SK-N-SH (cell line): ENCODE data around the gene ACADL. TPM values are rescaled to one million over a fixed set of nuclear protein-coding genes. Genes with fewer than 3 reads are reported as not detected.

Experiments
- CTCF ChIA-PET: fragments of 300-600, 350-600 bp; formaldehyde crosslinking; extraction: SDS; loops from one replicate; lab custom pipeline; 2021; lab: Yijun Ruan, JAX
- POLR2A ChIA-PET: fragments of 350-600 bp; sonication (Branson Sonifier 250); formaldehyde crosslinking; extraction: SDS; loops from one replicate; lab custom pipeline; 2020; ENCODE audit warnings: antibody characterized with exemption, inconsistent platforms; lab: Yijun Ruan, JAX
- DNase-seq: peaks from one replicate; pipeline ENCODE4 v3.0.0; 2012
- H2AFZ ChIP-seq: fragments of 200-600 bp; sonication (generic); 2 replicates; pipeline ENCODE4 v1.8.1; 2016; ENCODE audit warnings: antibody characterized with exemption, mild to moderate bottlenecking, low read depth
- H3F3A ChIP-seq: fragments of 200-600 bp; sonication (generic); replicated peaks from 2 replicates; pipeline ENCODE3; 2016; ENCODE audit warnings: antibody characterized with exemption, mild to moderate bottlenecking; ENCODE audit not compliant: insufficient read depth
- H3K27ac ChIP-seq, 2 experiments: fragments of 200-500 bp in 1 of 2; fragments of 200-600 bp in 1 of 2; sonication (Bioruptor generic) in 1 of 2; sonication (generic), shearing (Covaris generic) in 1 of 2; 2 replicates each; pipeline versions ENCODE4 v1.5.1 to v1.6.1; 2014 to 2016; ENCODE audit warnings: low read depth in 2 of 2, inconsistent platforms in 1 of 2, low read length in 1 of 2, mild to moderate bottlenecking in 1 of 2, mixed read lengths in 1 of 2
- H3K27me3 ChIP-seq: fragments of 200-600 bp; sonication (generic), shearing (Covaris generic); 2 replicates; pipeline ENCODE4 v1.6.1; 2016; ENCODE audit warnings: mixed run types; ENCODE audit not compliant: insufficient read depth
- H3K36me3 ChIP-seq, 2 experiments: fragments of 200-500 bp in 1 of 2; fragments of 200-600 bp in 1 of 2; sonication (Bioruptor generic) in 1 of 2; sonication (generic) in 1 of 2; replicated peaks in 1 of 2; 2 replicates each; pipeline versions ENCODE3 to v1.5.1; 2014 to 2016; ENCODE audit warnings: low read length in 1 of 2, mild to moderate bottlenecking in 1 of 2; ENCODE audit not compliant: insufficient read depth in 2 of 2, control insufficient read depth in 1 of 2
- H3K4me1 ChIP-seq, 2 experiments: fragments of 200-500 bp in 1 of 2; fragments of 200-600 bp in 1 of 2; sonication (Bioruptor generic) in 1 of 2; sonication (generic), shearing (Covaris generic) in 1 of 2; 2 replicates each; pipeline versions ENCODE4 v1.5.1 to v1.6.1; 2014 to 2016; ENCODE audit warnings: low read depth in 1 of 2, low read length in 1 of 2, mixed run types in 1 of 2; ENCODE audit not compliant: insufficient read depth in 2 of 2, control insufficient read depth in 1 of 2
- H3K4me2 ChIP-seq: fragments of 200-600 bp; sonication (generic), shearing (Covaris generic); 2 replicates; pipeline ENCODE4 v1.6.1; 2017; ENCODE audit warnings: mixed run types
- H3K4me3 ChIP-seq, 2 experiments: fragments of 200-500 bp in 1 of 2; fragments of 200-600 bp in 1 of 2; sonication (Bioruptor generic) in 1 of 2; sonication (generic), shearing (Covaris generic) in 1 of 2; 2 replicates each; pipeline versions ENCODE4 v1.5.1 to v1.8.1; 2014 to 2016; ENCODE audit warnings: low read depth in 2 of 2, inconsistent platforms in 1 of 2, low read length in 1 of 2, mild to moderate bottlenecking in 1 of 2, mixed read lengths in 1 of 2, moderate library complexity in 1 of 2
- H3K79me2 ChIP-seq: fragments of 200-600 bp; sonication (generic); 2 replicates; pipeline ENCODE4 v1.8.1; 2017; ENCODE audit warnings: mild to moderate bottlenecking; ENCODE audit not compliant: insufficient read depth
- H3K9ac ChIP-seq: fragments of 200-600 bp; sonication (generic); 2 replicates; pipeline ENCODE4 v1.6.1; 2017; ENCODE audit warnings: mixed run types
- H3K9me2 ChIP-seq: fragments of 200-600 bp; sonication (generic); 2 replicates; pipeline ENCODE4 v1.6.1; 2017; ENCODE audit warnings: mixed run types
- H3K9me3 ChIP-seq: fragments of 200-600 bp; sonication (generic); 2 replicates; pipeline ENCODE4 v1.6.1; 2017; ENCODE audit warnings: mixed run types, mild to moderate bottlenecking, moderate library complexity
- H4K20me1 ChIP-seq: fragments of 200-600 bp; sonication (generic); 2 replicates; pipeline ENCODE4 v1.6.1; 2017; ENCODE audit warnings: mild to moderate bottlenecking, mixed run types; ENCODE audit not compliant: insufficient read depth
- CHD2 ChIP-seq: fragments of 150-350 bp; IDR thresholded peaks from 2 replicates; pipeline ENCODE4 v1.6.1; 2018; ENCODE audit warnings: low read length; ENCODE audit not compliant: partially characterized antibody
- FOSL2 ChIP-seq: IDR thresholded peaks from 2 replicates; pipeline ENCODE4 v1.4.0; 2012; ENCODE audit warnings: low read depth, mild to moderate bottlenecking, moderate library complexity, borderline replicate concordance
- FOXJ3 ChIP-seq: sonication (generic); formaldehyde crosslinking; IDR thresholded peaks from 2 replicates; pipeline ENCODE4 v1.5.1; 2020; ENCODE audit warnings: mild to moderate bottlenecking, missing genetic modification reagents
- GABPA ChIP-seq: IDR thresholded peaks from 2 replicates; pipeline ENCODE4 v1.4.0; 2012; ENCODE audit warnings: low read depth, mild to moderate bottlenecking
- MAX ChIP-seq: IDR thresholded peaks from 2 replicates; pipeline ENCODE4 v1.4.0; 2012; ENCODE audit warnings: low read depth
- MEF2A ChIP-seq: IDR thresholded peaks from 2 replicates; pipeline ENCODE4 v1.4.0; 2012; ENCODE audit warnings: low read depth, borderline replicate concordance
- MXI1 ChIP-seq: IDR thresholded peaks from 2 replicates; pipeline ENCODE4 v1.6.1; 2012; ENCODE audit warnings: mild to moderate bottlenecking, low read depth, low read length, improper control_type of control experiment
- PBX3 ChIP-seq: IDR thresholded peaks from 2 replicates; pipeline ENCODE4; 2012
- POLR2AphosphoS5 ChIP-seq: IDR thresholded peaks from 2 replicates; pipeline ENCODE4 v1.6.1; 2012; ENCODE audit warnings: low read depth, low read length
- RFX5 ChIP-seq: IDR thresholded peaks from 2 replicates; pipeline ENCODE4 v1.6.1; 2012; ENCODE audit warnings: mild to moderate bottlenecking, improper control_type of control experiment, low read length
- RXRA ChIP-seq: IDR thresholded peaks from 2 replicates; pipeline ENCODE4 v1.4.0; 2012; ENCODE audit warnings: low read depth, mild to moderate bottlenecking, borderline replicate concordance
- SIN3A ChIP-seq: IDR thresholded peaks from 2 replicates; pipeline ENCODE4 v1.6.1; 2012; ENCODE audit warnings: low read depth, mild to moderate bottlenecking, low read length, moderate library complexity, borderline replicate concordance
- SMC3 ChIP-seq: IDR thresholded peaks from 2 replicates; pipeline ENCODE4 v1.6.1; 2012; ENCODE audit warnings: low read depth, low read length, improper control_type of control experiment
- TAF1 ChIP-seq: IDR thresholded peaks from 2 replicates; pipeline ENCODE4 v1.6.1; 2012; ENCODE audit warnings: low read depth, mild to moderate bottlenecking, low read length, moderate library complexity, borderline replicate concordance
- USF2 ChIP-seq: fragments of 150-350 bp; IDR thresholded peaks from 2 replicates; pipeline ENCODE4 v1.6.1; 2017; ENCODE audit warnings: antibody characterized with exemption, low read length, low read depth, borderline replicate concordance
- YY1 ChIP-seq: IDR thresholded peaks from 2 replicates; pipeline ENCODE4 v1.4.0; 2012; ENCODE audit warnings: low read depth, mild to moderate bottlenecking
- WGBS: methylation state at CpG from one replicate; pipeline ENCODE4 v1.1.6; 2017; ENCODE audit warnings: low lambda C conversion rate; 5-methylcytosine and 5-hydroxymethylcytosine counted together
- polyA plus RNA-seq, 3 experiments: library from polyadenylated mRNA; depleted of rRNA; stranded (reverse); fragments of >200 nt; gene quantifications; 2 replicates each; pipeline ENCODE4 v1.2.3, GENCODE V29; 2012
- TF ChIP-seq, protein P1 (sequence below): IDR thresholded peaks from 2 replicates; pipeline ENCODE4 v1.6.1; 2012; ENCODE audit warnings: mild to moderate bottlenecking, low read depth, low read length, moderate library complexity

The ACADL gene
- polyA plus RNA-seq, 1 of the 3 experiments (the other 2 are of a cell fraction) = not detected

GRCh38 chr2:210171309-210172218 is 53.7 kb downstream of the ACADL start, which contains the start of gene KANSL1L:
TSS of gene KANSL1L (minus strand) at chr2:210171409. CDS start at chr2:210154582, 16,827 bp downstream.
- Histone ChIP-seq H3K4me1 (peaks cover 9 to 14% of the 10 kb centered on the region in 2 experiments; a peak in 2 of 4 replicates), H4K20me1 (no peaks in the 10 kb centered on the region), H3K27ac (peak within 1 kb of the TSS; percentile 98)
- TF ChIP-seq SMC3 (no peak), CHD2 (peak; percentile 18), SIN3A (0 out of 2 replicates have a peak, but pooled peaks have one; percentile 19), FOXJ3 (CRISPR knock-in tag) (peak; percentile 45; the same call in 1 of the 2 replicates), MAX (peak; percentile 83), GABPA (no peak), USF2 (no peak), RFX5 (peak; percentile 53; the same call in 1 of the 2 replicates), TAF1 (peak; percentile 63; the same call in 1 of the 2 replicates), MXI1 (peak; percentile 56), MEF2A (no peak), YY1 (no peak), FOSL2 (no peak), RXRA (no peak), POLR2AphosphoS5 (no peak; the same call in 1 of the 2 replicates), PBX3 (peak; percentile 6; the same call in 1 of the 2 replicates)
- TF ChIP-seq, protein P1, sequence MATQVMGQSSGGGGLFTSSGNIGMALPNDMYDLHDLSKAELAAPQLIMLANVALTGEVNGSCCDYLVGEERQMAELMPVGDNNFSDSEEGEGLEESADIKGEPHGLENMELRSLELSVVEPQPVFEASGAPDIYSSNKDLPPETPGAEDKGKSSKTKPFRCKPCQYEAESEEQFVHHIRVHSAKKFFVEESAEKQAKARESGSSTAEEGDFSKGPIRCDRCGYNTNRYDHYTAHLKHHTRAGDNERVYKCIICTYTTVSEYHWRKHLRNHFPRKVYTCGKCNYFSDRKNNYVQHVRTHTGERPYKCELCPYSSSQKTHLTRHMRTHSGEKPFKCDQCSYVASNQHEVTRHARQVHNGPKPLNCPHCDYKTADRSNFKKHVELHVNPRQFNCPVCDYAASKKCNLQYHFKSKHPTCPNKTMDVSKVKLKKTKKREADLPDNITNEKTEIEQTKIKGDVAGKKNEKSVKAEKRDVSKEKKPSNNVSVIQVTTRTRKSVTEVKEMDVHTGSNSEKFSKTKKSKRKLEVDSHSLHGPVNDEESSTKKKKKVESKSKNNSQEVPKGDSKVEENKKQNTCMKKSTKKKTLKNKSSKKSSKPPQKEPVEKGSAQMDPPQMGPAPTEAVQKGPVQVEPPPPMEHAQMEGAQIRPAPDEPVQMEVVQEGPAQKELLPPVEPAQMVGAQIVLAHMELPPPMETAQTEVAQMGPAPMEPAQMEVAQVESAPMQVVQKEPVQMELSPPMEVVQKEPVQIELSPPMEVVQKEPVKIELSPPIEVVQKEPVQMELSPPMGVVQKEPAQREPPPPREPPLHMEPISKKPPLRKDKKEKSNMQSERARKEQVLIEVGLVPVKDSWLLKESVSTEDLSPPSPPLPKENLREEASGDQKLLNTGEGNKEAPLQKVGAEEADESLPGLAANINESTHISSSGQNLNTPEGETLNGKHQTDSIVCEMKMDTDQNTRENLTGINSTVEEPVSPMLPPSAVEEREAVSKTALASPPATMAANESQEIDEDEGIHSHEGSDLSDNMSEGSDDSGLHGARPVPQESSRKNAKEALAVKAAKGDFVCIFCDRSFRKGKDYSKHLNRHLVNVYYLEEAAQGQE = no peak
- TF ChIP-seq, all 33 proteins: peak for 8
- Histone ChIP-seq H3F3A (peaks cover 20% of the 10 kb centered on the region), H3K36me3 (no peaks in the 10 kb centered on the region), H2AFZ (peak within 1 kb of the TSS; percentile 94), H3K4me2 (peak within 1 kb of the TSS; percentile 88), H3K9me2 (no peaks in the 10 kb centered on the region), H3K9me3 (no peaks in the 10 kb centered on the region), H3K9ac (peak within 1 kb of the TSS; percentile 92), H3K4me3 (peak within 1 kb of the TSS; percentile 84 to 97), H3K27me3 (no peaks in the 10 kb centered on the region), H3K79me2 (peaks cover 31% of the 10 kb centered on the region)
- DNase-seq = peak; percentile 95
- CTCF ChIA-PET = interaction anchor here (1.2 kb wide), 1 partner anchor 179 kb away, joined by 3 read pairs; no protein-coding TSS in a partner anchor
- whole genome bisulfite sequencing = 1% methylated on average over 34 of the region's 67 CpGs
- POLR2A ChIA-PET = no interaction called here
